Central memory CD4-positive, alpha-beta T cell (primary cell): Measurements from ENCODE around the gene SSBP2.
"Not testable (repeated sequence)": the region's sequence is repeated elsewhere in the genome, so short reads cannot be mapped to it uniquely, and the experiment has no call there.

Experiments
- DNase-seq: peaks from one replicate; pipeline ENCODE4 v3.0.0; 2022

SSBP2 gene

DNA sequence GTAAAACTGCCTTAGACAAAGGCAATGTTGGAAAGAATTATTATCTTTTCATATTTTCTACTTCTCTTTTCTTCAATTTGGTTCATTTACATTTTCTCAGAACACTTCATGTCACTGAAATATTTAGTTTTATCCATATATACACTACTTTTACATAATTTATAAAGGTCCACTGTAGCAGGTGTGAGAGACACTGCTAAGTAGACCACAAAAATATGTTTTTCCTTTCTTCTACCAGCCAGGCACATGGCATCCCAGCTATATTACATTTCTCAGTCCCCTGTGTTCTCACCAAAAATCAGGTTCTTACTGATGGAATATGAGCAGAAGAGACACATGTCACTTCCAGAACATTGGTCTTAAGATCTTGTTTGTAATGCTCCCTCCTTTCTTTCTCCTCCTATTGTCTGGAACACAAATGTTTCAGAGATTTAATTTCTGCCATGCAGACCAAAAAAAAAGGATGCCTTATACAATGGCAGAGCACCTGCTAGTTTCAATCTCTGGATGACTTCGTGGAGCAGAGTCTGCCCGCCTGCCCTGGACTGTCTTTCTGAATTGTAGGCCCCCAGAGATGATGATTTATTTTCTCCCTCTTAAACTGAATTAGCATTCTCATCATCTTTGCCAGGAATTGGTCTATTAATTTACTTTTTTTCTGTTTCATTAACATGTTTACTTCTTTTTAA, 231.5 kb downstream of the SSBP2 start:
- no peak for DNase-seq

DNA sequence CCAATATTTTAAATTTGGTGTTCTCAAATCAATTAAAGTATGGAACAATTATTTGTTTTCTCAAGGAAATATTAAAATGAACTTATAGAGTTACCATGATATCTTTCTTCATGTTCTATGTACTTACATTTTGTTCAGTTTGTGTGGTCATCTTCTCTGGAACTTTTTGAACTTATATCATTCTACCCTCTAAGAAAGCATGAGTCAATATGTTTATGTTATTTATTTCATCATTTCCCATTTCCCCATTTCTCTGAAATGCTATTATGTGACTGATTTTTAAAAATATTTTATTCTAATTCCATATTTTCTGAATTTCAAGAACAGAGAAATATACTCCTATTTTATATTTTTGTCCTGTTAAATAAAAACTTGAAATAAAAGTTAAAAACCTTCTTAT, 233.4 kb downstream of the SSBP2 start:
- no peak for DNase-seq

DNA sequence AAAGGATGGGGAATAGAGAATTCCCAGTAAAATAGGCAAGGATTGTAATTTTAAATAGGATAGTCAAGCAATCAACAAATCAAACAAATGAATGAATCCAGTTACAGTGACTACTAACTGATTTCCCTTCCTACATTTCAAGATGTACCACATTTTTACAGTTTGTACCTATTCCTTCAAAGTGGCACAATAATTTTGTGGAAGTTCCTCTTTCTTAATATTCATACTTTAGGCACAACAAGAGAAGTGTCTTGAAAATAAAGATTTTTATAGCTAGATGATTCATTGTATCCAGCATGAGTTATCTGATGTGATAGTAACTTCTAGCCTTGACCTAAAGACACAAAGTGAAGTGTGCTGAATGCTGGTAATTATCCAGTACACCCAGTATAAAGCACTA, 234.8 kb downstream of the SSBP2 start:
- no peak for DNase-seq

DNA sequence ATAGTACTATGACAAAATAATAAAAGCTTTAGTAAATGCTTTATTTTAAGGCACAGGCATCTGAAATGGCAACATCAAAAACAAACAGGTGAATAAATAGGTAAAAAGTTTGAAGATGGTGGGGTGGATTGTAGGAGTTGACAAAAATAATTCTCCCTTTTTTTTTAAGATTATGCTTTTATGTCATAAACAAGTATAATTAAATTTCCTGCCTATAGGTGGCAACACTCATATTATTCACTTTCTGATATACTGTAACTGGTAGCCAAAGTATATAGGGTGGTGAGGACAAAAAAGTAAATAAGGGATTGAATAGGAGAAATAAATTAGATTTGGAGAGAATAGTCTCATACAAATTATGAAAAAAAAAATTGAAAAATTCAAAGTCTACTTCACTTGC, 236.9 kb downstream of the SSBP2 start:
- no peak for DNase-seq

DNA sequence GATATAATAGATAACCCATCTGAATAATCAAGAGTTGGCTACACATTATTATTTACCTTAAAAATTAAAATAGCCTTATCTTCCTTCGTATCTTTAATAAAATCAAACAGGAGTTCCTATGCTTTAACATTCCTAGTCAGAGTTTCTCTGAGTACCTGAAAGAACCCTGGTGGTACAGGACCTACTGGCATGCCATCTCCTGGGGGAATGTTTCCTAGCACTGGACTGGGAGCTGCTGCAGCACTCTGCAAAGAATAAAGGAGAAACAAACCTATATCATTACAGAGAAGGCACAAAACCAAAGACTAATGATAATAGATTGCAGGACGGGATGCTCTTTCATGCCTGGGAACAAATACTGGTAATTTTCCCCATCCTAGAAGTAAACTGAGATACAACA, 237.4 kb downstream of the SSBP2 start:
- no peak for DNase-seq

DNA sequence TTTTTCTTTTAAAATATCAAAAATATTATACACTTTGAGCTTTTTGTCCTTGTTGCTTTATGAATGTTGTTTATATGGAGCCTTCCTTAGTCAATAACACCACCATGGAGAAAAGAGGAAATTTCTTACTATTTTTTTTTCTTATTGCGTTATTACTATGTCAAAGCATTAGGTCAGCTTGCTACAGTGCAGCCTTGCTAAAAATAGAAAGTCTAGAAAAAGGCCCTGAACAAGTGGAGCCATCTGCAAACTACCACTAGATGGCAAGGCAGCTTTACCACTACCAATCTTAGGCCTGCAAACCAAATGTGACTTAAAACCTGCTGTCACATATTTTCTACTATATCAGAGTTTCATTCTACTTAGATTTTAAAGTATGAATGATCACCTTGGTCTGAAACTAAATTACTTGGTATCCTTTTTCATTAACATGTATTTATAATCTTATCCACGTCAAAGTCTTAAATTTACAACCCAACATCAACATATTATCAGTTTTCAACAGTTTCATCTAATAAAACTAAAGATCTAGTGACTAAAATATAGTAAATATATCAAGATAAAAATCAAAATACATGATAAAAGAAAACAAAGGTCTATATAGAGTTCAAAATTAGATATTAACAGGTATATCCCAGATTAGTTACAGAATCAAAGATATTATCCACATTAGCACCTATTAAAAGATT, 243.9 kb downstream of the SSBP2 start:
- DNase-seq: peak; percentile 36

DNA sequence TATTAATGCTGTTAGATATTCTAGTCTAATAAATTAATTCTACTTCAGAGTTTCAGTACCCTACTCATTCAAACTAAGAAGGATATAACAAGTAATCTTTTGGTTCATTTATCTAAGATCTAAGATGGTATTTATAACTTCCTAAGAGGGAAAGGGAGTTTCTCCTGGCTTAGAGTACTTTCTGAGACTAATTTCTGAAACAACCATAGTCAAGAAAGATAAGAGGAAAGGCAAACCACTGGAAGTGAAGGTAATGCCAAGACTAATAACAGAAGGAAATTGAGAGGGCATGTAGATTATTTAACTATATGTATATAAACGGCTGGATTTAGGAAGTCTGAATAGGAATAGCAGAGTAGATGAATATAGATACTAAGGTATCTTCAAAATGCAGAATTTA, 244.5 kb downstream of the SSBP2 start:
- no peak for DNase-seq

DNA sequence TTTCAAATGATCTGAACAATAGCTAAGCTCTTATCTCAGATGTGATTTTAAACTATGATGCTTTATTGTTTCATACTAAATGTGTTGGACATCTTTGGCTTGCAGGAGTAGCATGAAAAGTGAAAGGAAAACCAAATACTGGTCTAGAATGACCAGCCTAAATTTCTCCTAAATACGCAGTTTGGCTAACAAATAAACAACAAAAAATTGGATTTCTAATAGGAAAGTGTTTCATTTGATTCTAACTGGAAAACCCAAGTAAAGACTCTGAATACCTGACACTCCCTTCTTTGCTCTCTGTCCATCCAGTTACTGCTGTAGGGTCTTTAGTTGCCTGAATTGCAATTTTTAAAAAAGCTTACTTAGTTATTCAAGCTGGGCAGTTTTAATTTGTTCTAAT, 245.2 kb downstream of the SSBP2 start:
- no peak for DNase-seq

DNA sequence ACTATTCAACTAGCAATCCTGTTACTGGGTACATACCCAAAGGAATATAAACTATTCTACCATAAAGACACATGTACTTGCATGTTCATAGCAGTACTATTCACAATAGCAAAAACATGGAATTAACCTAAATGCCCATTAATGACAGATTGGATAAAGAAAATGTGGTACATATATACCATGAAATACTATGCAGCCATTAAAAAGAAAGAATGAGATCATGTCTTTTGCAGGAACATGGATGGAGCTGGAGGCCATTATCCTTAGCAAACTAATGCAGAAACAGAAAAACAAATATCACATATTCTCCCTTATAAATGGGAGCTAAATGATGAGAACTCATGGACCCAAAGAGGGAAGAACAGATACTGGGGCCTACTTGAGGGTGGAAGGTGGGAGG, 247.3 kb downstream of the SSBP2 start:
- DNase-seq: not testable (repeated sequence)

DNA sequence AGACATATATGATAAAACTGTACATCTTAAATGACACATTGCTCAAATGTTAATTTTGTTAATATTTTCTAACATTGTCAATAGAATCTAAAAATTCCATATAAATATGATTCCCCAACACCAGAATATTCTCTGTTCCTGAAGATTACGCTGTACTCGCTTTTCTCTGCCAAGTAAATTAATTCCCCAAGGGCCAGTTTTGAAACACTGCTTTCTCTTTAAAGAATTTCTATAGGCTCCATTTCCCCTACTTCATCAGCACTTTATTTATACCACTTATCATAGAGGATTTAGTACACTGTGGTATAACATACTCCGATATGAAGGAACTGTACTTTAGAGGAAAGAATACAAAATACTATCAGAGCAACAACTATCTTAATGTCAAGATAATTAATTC, 255.6 kb downstream of the SSBP2 start:
- no peak for DNase-seq

DNA sequence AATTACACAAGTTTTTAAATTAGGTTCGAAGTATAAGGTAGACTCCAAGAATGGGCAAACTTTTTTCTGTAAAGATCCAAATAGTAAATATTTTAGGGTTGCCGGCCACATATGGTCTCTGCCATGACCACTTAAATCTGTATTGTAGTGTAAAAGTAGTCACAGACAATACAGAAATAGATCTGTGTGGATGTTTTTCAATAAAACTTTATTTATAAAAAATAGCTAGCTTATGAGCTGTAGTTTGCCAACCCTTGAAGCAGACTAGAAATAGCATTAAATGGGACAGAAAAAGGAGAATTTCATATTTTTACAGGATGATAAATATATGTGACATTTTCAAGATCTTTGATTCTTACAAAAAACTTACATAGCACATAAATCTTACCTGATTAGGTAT, 262.0 kb downstream of the SSBP2 start:
- DNase-seq: no peak

DNA sequence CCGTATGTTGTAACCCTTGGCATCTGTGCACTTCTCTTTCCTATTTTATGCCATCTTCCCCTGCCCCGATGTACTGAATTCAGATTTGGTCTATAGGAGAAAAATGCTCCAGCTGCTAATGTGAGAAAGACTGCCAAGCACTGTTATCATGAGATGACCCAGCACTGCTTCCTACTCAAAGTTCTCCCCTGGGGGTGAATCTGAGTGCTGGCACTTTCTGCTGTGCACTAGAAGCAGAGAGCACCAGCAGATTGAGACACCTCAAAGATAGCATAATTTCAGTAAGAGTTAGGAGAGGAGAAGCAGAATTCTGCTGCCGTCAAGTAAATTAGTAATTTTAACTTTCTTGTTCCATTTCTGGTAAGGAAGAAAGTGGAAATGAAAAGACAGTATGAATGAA, 264.2 kb downstream of the SSBP2 start:
- no peak for DNase-seq

DNA sequence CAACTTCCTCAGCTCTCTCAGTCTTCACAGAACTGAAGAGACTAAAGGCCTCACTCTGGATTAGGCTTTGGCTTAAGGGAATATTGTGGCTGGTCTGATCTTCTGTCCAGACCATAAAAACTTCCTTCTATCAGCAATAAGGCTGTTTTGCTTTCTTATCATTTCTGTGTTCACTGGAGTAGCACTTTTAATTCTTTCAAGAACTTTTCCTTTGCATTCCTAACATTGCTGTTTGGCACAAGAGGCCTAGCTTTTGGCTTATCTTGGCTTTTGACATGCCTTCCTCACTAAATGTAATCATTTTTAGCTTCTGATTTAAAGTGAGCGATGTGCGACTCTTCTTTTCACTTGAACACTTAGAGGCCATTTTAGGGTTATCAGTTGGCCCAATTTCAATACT, 268.3 kb downstream of the SSBP2 start:
- no peak for DNase-seq

DNA sequence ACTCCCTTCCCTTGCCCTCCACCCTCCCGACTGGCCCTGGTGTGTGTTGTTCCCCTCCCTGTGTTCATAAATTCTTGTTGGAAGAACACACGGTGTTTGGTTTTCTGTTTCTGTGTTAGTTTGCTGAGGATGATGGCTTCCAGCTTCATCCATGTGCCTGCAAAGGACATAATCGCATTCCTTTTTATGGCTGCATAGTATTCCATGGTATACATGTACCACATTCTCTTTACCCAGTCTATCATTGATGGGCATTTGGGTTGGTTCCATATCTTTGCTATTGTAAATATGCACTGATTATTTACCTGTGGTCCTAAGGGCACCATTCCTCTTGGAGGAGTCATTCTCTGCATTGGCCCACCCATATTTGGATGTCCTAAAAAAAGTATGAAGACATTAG, 277.5 kb downstream of the SSBP2 start:
- DNase-seq: not testable (repeated sequence)

DNA sequence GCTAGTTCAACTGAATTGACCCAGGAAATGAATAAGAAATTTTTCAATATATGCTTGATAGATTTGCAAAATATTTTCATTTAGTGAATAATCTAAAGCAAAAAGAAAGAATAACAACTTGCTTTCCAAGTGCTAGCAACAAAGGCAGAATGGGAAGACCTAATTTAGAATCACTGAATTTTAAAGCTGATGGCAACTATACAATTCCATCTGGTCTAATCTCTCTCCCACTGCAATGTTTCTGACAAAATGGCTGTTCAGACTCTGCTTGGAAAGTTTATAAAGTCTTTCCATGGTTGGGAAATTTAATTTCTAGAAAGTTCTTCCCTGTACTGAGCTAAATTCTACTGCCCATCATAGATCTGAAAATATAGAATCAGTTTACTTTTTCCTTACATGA, 281.2 kb downstream of the SSBP2 start:
- no peak for DNase-seq

DNA sequence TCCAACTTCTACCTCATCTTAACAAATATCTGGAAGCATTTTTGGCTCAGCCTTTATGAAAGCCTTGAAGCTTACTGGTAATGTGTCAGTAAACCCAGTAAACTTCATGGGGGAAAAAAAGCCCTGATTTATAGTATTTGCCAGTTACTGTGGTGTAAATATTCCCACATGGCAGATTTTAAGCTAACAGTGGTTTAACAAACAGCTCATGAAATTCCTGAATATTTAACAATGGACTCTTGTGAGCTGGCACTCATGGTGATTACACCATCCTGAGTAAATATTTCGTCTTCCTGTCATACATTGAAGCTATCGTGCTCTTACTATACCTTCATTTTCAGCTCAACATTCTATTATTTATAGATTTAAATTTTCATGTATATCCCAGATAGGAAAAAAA, 300.0 kb downstream of the SSBP2 start:
- DNase-seq: no peak

DNA sequence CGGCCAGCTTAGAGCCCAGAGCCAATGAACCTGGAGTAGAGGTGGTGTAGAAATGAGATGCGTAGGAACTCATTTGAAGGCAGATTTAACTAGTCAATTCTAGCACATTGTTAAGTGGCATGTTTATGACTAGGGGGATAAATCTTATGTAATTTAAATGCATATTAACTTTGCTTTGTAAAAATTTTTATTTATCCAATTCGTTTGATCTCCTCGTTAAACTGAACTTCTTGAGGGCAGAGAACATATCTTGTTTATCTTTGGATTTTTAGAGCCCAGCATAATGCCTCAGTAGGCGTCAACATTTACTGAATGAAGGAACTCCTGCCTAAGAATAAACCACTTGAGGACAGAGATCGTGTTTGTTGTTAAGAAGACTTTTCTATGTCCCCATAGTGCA, 315.9 kb downstream of the SSBP2 start:
- DNase-seq: no peak

DNA sequence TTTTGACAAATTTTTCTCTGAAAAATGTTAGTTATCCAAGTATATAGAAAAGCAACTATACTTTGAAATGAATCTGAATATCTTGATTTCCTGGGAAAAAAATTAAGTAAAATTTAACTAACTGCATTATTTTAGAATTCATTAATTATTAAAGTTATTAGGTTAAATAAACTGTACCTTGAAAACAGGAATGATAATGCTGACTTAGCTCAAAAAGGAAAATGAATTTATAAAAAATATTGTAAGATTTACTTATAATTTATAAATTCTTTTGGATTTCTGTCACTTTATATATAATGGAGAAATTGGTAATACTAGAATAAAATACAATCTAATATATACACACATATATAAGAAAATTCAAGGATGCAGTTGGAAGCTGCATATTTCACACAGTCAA, 320.9 kb downstream of the SSBP2 start:
- DNase-seq: no peak

DNA sequence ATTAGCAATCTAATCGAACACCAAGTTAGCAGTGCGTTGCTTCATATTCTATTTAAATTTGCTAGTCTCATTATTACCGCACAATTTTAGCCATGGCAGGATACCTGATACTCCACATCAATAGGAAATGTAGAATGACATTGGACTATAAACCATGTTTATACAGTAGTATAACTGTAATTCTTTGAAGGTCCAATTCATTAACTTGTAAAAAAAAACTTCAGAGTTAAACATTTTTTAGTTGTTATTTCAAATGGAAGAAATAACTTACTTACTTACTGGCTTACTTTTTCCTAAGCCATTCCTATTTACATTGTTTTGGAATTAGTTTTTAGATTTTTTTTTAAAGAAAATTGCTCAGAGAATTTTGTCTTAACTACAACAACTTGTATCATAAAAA, 321.5 kb downstream of the SSBP2 start:
- DNase-seq: no peak

DNA sequence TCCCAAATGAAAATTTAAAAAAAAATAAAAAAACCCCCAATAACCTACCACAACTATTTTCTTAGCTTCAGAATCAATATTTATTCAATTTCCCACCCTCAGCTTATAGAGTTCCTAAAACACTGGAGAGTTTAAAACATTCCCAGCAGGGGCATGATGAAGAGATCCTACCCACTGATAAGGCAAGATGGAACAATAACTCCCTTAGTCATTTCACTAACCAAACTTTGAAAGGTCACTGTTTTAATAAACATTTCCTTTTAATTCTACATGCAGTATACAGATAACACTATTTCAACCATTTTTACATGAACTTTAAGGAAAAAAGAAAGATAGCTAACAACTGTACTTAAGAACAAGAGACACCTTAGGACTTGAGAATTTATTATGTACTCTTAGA, 322.0 kb downstream of the SSBP2 start:
- DNase-seq: no peak

DNA sequence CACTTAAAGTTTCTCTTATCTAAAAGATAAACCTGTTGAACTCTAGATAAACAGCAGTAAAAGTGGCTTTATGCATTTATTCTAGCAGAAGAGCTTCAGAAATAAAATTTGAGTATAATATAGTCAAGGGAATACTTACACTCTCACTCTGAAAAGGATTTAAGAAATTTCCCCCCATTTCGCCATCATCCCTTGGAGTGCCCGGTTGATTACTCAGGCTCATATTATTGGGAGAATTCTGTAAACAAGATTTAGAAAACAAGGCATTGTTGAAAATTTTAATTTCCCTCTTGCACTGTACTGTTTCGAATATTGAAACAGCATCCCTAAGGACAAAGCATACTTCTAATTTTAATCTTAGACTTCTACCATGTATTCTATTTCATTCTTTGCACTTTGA, 322.5 kb downstream of the SSBP2 start:
- no peak for DNase-seq

DNA sequence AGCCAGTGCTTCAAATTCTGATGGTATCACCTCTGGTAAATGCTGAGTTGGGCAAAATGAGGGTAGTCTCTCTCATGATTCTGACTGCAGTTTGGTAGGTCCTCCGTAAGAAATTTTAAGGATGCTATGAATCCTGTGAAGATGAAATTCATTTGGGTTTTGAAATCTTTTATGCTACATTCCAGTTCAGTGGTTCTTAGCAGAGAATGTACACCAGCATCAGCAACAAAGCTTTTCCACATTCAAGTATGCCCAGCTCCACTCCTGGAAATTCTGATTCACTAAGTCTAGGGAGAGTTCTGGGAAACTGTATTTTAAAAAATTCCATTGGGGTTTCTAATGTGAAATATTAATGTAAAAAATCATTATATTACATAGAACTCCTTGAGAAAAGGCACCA, 323.3 kb downstream of the SSBP2 start:
- DNase-seq: no peak

DNA sequence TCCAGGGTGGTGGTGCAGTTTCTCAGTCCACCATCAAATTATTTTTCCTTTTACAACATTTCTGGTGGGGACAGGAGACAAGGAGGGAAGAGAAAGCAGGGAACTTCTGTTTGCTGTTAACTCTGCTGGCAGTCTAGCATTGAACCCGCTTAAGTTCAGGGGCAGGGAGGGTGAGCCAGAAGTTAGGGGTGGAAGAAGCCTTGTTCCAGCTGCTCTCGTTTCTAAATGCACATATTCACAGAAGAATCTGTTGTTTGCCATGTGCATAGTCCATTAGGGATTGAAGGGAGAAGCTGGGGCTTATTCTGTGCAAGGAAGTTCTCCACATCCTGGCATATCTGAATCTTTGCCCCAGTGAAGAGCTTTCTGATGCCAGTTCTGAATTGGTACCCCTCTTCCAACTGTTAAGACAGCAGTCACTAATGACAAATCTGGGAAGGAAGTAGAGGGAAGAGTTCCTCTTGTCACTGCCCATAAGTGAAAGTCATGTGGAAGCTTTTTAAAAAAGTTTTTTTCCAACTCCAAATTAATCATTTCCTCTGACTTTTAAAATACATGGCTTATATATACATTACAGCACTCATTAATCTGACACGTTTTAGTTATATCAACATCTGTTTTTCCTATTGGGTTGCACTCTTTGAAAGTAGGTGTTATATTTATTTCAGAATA, 324.4 kb downstream of the SSBP2 start:
- DNase-seq: no peak

DNA sequence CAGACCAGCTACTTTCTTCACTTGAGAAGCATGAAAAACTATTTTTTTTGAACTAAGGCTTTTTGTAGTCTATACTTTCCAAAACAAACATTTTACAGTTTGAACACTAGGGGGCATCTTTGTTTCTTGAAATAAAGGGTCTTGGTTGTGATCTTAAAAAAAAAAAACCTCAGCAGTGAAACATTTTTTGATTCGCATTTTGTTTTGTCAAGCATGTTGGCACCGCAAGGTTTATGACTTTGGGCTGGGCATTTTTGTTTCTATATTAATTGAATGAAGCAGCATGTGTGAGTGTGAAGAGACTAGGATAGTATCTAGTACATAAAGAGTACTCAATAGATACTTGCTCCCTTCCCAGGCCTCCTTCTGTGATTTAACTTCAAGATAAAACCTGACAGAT, 325.3 kb downstream of the SSBP2 start:
- DNase-seq: peak; percentile 46
